ENCODE data around the gene CSNK1D. TPM values are rescaled to one million over a fixed set of nuclear protein-coding genes. Genes with fewer than 3 reads are reported as not detected.
A peak's percentile ranks its signal among the peaks of the same experiment; 100 is the strongest.

Gene CSNK1D
- total RNA-seq, 4 donors from 2014 or later, result 16.5 to 173 (median 44.6) TPM

GRCh38 chr17:82269882-82270500 lies 3.5 kb downstream of the CSNK1D start:
- Histone ChIP-seq H3K9me3 (no peaks in the 10 kb centered on the region), H3K27ac (peak overlapping the region; percentile 21 to 77), H3K4me3 (no peak overlapping the region), H3K36me3 (no peaks in the 10 kb centered on the region), H3K27me3 (no peaks in the 10 kb centered on the region), H3K4me1 (peaks cover 5 to 34% of the 10 kb centered on the region in 2 donors)
- TF ChIP-seq POLR2A (IDR thresholded peaks at IDR 0.05) (no peak), CTCF (IDR thresholded peaks at IDR 0.05) (no peak)
- no peak for DNase-seq
- intact Hi-C loops (cut with DNase I; ENCODE audit: low total_unique reads), result no loop called here

GRCh38 chr17:82269138-82269881 lies 4.2 kb downstream of the CSNK1D start:
- intact Hi-C loops (cut with DNase I; ENCODE audit: low total_unique reads), result no loop called here
- no peak for DNase-seq
- peaks cover 5 to 31% of the 10 kb centered on the region in 2 donors for H3K4me1 ChIP-seq
- no peaks in the 10 kb centered on the region for H3K9me3 ChIP-seq
- no peaks in the 10 kb centered on the region for H3K27me3 ChIP-seq
- H3K36me3 ChIP-seq, result no peaks in the 10 kb centered on the region
- no peak overlapping the region for H3K4me3 ChIP-seq
- TF ChIP-seq POLR2A (IDR thresholded peaks at IDR 0.05) (no peak), CTCF (IDR thresholded peaks at IDR 0.05) (no peak)
- peak overlapping the region; percentile 21 to 77 for H3K27ac ChIP-seq

- peak overlapping the region; percentile 73 to 77 for H3K27ac ChIP-seq
- intact Hi-C loops (cut with DNase I; ENCODE audit: low total_unique reads), result no loop called here
- peak; percentile 90 to 91 for DNase-seq
- H3K4me1 ChIP-seq, result peaks cover 5 to 25% of the 10 kb centered on the region in 2 donors
- H3K36me3 ChIP-seq, result no peaks in the 10 kb centered on the region
- no peaks in the 10 kb centered on the region for H3K27me3 ChIP-seq
- no peak overlapping the region for H3K4me3 ChIP-seq
- TF ChIP-seq POLR2A (IDR thresholded peaks at IDR 0.05), result no peak
- TF ChIP-seq CTCF (IDR thresholded peaks at IDR 0.05), result no peak
- no peaks in the 10 kb centered on the region for H3K9me3 ChIP-seq
Observed at GRCh38 chr17:82267575-82268379, 5.7 kb downstream of the CSNK1D start.

DNA sequence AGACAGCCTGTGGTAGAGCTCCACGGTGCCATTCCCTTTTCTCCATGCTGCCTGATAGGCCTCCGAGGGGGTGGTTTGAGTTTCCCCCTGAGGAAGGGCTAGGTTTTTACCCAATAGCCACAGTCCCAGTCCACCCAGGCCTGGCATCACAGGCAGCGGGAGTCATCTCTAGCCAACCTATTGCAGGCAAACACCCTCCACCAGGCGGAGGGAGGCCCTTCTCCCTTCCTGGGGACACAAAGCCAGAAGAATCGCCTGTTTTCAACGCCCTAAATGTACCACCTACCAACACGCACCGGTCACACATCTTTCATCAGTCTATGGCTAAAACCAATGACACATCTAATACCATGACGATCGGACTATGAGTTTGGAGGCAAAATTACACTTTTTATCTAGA lies 7.4 kb downstream of the CSNK1D start:
- H3K9me3 ChIP-seq, result no peaks in the 10 kb centered on the region
- no peaks in the 10 kb centered on the region for H3K27me3 ChIP-seq
- no peaks in the 10 kb centered on the region for H3K36me3 ChIP-seq
- intact Hi-C loops (cut with DNase I; ENCODE audit: low total_unique reads), result no loop called here
- no peak overlapping the region for H3K4me3 ChIP-seq
- TF ChIP-seq CTCF (IDR thresholded peaks at IDR 0.05) (no peak), POLR2A (IDR thresholded peaks at IDR 0.05) (no peak)
- peaks cover 5 to 15% of the 10 kb centered on the region in 2 donors for H3K4me1 ChIP-seq
- peak overlapping the region; percentile 73 to 77 for H3K27ac ChIP-seq
- no peak for DNase-seq
